Upper lobe of left lung (tissue), 4 donors: ENCODE data around the gene KCNN2.

Experiments used
- POLR2A ChIP-seq, 4 donors: fragments of 450-650 bp; IDR thresholded peaks; one replicate each; pipeline ENCODE4 v1.5.1; 2016 to 2017; ENCODE audit warnings: antibody characterized with exemption in 4 of 4, mild to moderate bottlenecking in 2 of 4
- TF ChIP-seq, protein P1 (sequence below), 6 experiments: fragments of 450-650 bp in 4 of 6; fragments of 200-600 bp in 2 of 6; sonication (generic) in 2 of 6; IDR thresholded peaks; one replicate each; pipeline ENCODE4 v1.5.1; 2016 to 2019; ENCODE audit warnings: antibody characterized with exemption in 6 of 6

DNA sequence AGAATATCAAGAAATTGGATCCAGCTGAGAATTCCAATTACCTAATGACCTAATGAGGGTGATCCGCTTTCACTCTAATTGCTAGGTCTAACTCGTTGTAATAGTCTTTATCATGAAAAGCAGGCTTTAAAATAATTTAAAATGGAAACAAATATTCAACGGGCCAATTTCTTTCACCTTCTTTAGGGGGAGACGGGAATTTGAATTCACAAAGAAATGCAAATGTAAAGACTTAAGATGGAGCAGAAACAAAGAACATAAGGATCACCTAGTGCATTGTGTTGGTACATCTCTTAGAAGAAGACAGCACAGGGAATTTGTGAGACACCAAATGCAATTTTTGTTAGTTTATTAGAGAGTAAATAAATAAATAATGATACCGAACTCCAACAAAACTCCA lies 1.5 kb upstream of the KCNN2 start:
- no peak for TF ChIP-seq POLR2A (IDR thresholded peaks at IDR 0.05)
- TF ChIP-seq, protein P1, sequence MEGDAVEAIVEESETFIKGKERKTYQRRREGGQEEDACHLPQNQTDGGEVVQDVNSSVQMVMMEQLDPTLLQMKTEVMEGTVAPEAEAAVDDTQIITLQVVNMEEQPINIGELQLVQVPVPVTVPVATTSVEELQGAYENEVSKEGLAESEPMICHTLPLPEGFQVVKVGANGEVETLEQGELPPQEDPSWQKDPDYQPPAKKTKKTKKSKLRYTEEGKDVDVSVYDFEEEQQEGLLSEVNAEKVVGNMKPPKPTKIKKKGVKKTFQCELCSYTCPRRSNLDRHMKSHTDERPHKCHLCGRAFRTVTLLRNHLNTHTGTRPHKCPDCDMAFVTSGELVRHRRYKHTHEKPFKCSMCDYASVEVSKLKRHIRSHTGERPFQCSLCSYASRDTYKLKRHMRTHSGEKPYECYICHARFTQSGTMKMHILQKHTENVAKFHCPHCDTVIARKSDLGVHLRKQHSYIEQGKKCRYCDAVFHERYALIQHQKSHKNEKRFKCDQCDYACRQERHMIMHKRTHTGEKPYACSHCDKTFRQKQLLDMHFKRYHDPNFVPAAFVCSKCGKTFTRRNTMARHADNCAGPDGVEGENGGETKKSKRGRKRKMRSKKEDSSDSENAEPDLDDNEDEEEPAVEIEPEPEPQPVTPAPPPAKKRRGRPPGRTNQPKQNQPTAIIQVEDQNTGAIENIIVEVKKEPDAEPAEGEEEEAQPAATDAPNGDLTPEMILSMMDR (IDR thresholded peaks at IDR 0.05): no peak
